Heart right ventricle (tissue), 16 donors: ENCODE data around the gene BID. TPM values are rescaled to one million over a fixed set of nuclear protein-coding genes. Genes with fewer than 3 reads are reported as not detected.
"Not testable (repeated sequence)": the region's sequence is repeated elsewhere in the genome, so short reads cannot be mapped to it uniquely, and the experiment has no call there.

ENCODE experiments used
- ATAC-seq, 8 donors: fragments of 200-7000 bp; cut with Tn5 transposase; one replicate each; pipeline ENCODE4 v1.9.1; 2020; ENCODE audit warnings: mild to moderate bottlenecking in 8 of 8, moderate library complexity in 8 of 8, moderate number of reproducible peaks in 1 of 8
- DNase-seq, 2 donors: peaks; one replicate each; pipeline ENCODE4 v3.0.0-alpha.2; 2020
- H3K27ac ChIP-seq, 10 donors: fragments of 200-600 bp; sonication (generic) in 2 of 10; one replicate each; pipeline versions ENCODE4 v1.5.0 to v1.8.0; 2020 to 2022; ENCODE audit warnings: mild to moderate bottlenecking in 3 of 10
- H3K27me3 ChIP-seq, 7 donors: fragments of 200-600 bp; one replicate each; pipeline ENCODE4 v1.8.0; 2021 to 2022; ENCODE audit warnings: mild to moderate bottlenecking in 2 of 7
- H3K36me3 ChIP-seq, 9 donors: fragments of 200-600 bp; sonication (generic) in 1 of 9; one replicate each; pipeline versions ENCODE4 v1.5.0 to v1.8.0; 2020 to 2022; ENCODE audit warnings: mild to moderate bottlenecking in 2 of 9
- H3K4me1 ChIP-seq, 9 donors: fragments of 200-600 bp; sonication (generic) in 1 of 9; one replicate each; pipeline versions ENCODE4 v1.5.0 to v1.8.0; 2020 to 2022; ENCODE audit warnings: mild to moderate bottlenecking in 4 of 9
- H3K4me3 ChIP-seq, 10 donors: fragments of 200-600 bp; sonication (generic) in 2 of 10; one replicate each; pipeline versions ENCODE4 v1.5.0 to v1.8.0; 2020 to 2022; ENCODE audit warnings: mild to moderate bottlenecking in 7 of 10, moderate library complexity in 2 of 10
- H3K9me3 ChIP-seq, 11 donors: fragments of 200-600 bp in 10 of 11; sonication (generic) in 2 of 11; one replicate each; pipeline versions ENCODE4 v1.5.0 to v1.8.0; 2013 to 2022; ENCODE audit warnings: mild to moderate bottlenecking in 2 of 11, control low read depth in 1 of 11, moderate library complexity in 1 of 11
- WGBS, 2 donors: extraction: QIAGEN DNeasy Blood & Tissue Kit; methylation state at CpG; one replicate each; pipeline ENCODE4 v1.1.7; 2013; ENCODE audit warnings: inconsistent platforms in 1 of 2; 5-methylcytosine and 5-hydroxymethylcytosine counted together
- intact Hi-C, 10 donors: fragments of 100-400 bp; cut with DNase I; formaldehyde crosslinking; loops; one replicate each; pipeline versions ENCODE4 v1.11.1 to v1.14.2; 2022
- polyA plus RNA-seq, 2 donors: library from polyadenylated mRNA; stranded (reverse); fragments of 200-250 nt; gene quantifications; one replicate each; pipeline ENCODE4 v1.2.3, GENCODE V29; 2013
- total RNA-seq, 10 donors: library from RNA; stranded (reverse); fragmentation: NEBNext Ultra II Directional in 3 of 10; extraction: Animal tissue kit (Norgen Biotek cat#: 25700) in 3 of 10; gene quantifications; one replicate each; pipeline versions ENCODE4 v1.2.1 to v1.2.4, GENCODE V29; 2021 to 2023
- TF ChIP-seq, protein P1 (sequence below), 9 donors: fragments of 200-600 bp; sonication (generic) in 2 of 9; IDR thresholded peaks; one replicate each; pipeline versions ENCODE4 v1.5.0 to v1.8.0; 2021 to 2022; ENCODE audit warnings: antibody characterized with exemption in 9 of 9, mild to moderate bottlenecking in 5 of 9, moderate library complexity in 1 of 9
- donor health status: Arrhythmogenic right ventricular cardiomyopathy.
- donor health status: ischemic (EF 13 %, LVEDD 7.1; RV severe dilation, severe dysfunction).
- donor health status: healthy with polysubstance abuse.
- donor health status: DM: no; HTN: yes; CAD: no.
- donor health status: DM: no; HTN: no; CAD: no.
- donor health status: ischemic (EF 25% LVEDD 6.9; RV normal size, moderate dysfunction).
- donor health status: ischemic (EF 25% LVEDD 5.7; RV mildly dilated, moderate dysfunction).
- donor health status: healthy.
- donor health status: DM: yes; HTN: yes; CAD: no.
- donor health status: Ischemic cardiomyopathy.
- donor health status: ischemic (EF 35%, LVEDD 5.7; RV mildly dilated, moderate dysfunction).
- donor health status: nonischemic (EF 11% LVEDD 7.7; RV severe dilation, severe dysfunction).
- donor health status: DM: yes; HTN: yes; CAD: no.
- donor health status: PGD.
- donor health status: ischemic (EF 29% LVEDD 5.4; RV normal size, mild dysfunction).
- donor health status: nonischemic (EF 23%, LVEDD 6.1; RV moderate dilation, normal function).

Gene BID
- total and polyA plus RNA-seq, 12 donors: 5.6 to 42.9 (median 10.9) TPM

DNA sequence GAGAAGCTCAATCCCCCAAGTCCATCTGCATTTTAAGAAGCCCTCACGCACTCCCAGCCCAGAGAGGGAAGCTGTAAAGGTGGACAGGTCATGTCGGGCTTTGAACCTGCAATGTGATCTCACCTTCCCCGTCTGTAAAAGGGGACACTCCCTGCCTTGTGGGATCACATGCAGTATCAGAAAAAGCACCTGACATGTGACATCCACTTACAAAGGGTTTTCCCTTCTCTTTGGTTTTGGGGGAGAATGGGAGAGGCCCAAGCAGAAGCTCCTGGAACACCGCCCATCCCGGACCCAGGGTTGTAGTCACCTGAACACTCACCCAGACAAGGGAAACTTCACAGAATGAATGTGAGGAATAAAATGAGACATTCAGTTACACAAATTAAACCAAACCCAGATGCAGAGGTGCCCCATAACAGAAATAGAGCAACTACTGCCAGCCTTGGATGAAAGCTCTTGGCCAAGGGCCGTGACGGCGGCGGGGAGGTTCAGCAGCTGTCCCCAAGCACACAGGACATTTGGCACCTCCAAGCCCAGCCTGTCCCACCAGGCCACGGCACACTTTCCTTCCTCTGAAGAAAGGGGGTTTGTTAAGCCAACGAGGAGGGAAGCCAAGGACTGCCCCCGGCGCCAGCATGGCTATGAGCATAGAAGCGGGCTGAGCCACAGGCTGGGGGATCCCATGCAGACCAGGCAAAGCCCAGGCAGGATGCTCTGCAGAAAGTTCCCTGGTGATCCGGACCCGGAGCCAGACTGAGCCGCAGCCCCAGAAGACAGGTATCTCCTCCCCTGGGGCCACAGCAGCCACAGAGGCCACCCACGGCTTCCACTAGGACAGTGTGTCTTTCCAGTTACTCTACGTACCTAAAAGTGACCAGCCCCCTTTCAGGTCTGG lies 3.8 kb downstream of the BID start:
- no peak for ATAC-seq
- no peak for DNase-seq
- intact Hi-C loops: loop anchor here in 1 of 10 donors (10.0 kb wide), 1 partner anchor 136 kb away; the partner anchor contains the start of gene BCL2L13
- no peaks in the 10 kb centered on the region for H3K36me3 ChIP-seq
- 89% methylated on average over 19 of the region's 19 CpGs for WGBS, 2 donors
- H3K4me3 ChIP-seq: no peak overlapping the region
- no peaks in the 10 kb centered on the region for H3K27me3 ChIP-seq
- no peaks in the 10 kb centered on the region for H3K9me3 ChIP-seq
- peaks cover 3 to 59% (median 19%) of the 10 kb centered on the region in 9 donors for H3K4me1 ChIP-seq
- H3K27ac ChIP-seq: peak overlapping the region in 2 of 10 donors; percentile 3 to 98
- TF ChIP-seq, protein P1, sequence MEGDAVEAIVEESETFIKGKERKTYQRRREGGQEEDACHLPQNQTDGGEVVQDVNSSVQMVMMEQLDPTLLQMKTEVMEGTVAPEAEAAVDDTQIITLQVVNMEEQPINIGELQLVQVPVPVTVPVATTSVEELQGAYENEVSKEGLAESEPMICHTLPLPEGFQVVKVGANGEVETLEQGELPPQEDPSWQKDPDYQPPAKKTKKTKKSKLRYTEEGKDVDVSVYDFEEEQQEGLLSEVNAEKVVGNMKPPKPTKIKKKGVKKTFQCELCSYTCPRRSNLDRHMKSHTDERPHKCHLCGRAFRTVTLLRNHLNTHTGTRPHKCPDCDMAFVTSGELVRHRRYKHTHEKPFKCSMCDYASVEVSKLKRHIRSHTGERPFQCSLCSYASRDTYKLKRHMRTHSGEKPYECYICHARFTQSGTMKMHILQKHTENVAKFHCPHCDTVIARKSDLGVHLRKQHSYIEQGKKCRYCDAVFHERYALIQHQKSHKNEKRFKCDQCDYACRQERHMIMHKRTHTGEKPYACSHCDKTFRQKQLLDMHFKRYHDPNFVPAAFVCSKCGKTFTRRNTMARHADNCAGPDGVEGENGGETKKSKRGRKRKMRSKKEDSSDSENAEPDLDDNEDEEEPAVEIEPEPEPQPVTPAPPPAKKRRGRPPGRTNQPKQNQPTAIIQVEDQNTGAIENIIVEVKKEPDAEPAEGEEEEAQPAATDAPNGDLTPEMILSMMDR (IDR thresholded peaks at IDR 0.05): no peak

DNA sequence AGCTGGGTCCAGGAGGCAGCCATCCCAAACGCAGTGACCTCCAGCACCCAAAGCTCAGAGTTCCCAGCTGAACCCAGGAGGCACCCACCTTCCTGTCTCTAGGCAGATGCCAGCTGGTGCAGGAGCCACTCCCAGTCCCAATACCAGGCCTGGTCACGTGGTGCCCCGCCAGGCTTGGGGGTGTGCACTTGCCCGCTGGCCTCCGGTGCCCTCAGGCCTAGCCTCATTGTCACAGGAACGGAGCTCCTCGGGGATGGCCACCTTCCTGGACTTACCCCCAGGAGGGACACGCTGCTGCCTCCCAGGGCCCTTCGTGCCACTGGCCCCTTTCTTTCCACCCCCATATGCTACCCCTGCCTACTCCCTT lies 4.6 kb downstream of the BID start:
- no peaks in the 10 kb centered on the region for H3K36me3 ChIP-seq
- DNase-seq: no peak
- no peak overlapping the region for H3K4me3 ChIP-seq
- no peak for ATAC-seq
- H3K4me1 ChIP-seq: peaks cover 3 to 51% (median 12%) of the 10 kb centered on the region in 9 donors
- TF ChIP-seq, protein P1 (IDR thresholded peaks at IDR 0.05): no peak
- no peaks in the 10 kb centered on the region for H3K27me3 ChIP-seq
- H3K27ac ChIP-seq: peak overlapping the region in 2 of 10 donors; percentile 3 to 98
- H3K9me3 ChIP-seq: no peaks in the 10 kb centered on the region
- intact Hi-C loops: loop anchor here in 1 of 10 donors (10.0 kb wide), 1 partner anchor 135 kb away; the partner anchor contains the start of gene BCL2L13
- 92% methylated on average over 9 of the region's 9 CpGs for WGBS, 2 donors

DNA sequence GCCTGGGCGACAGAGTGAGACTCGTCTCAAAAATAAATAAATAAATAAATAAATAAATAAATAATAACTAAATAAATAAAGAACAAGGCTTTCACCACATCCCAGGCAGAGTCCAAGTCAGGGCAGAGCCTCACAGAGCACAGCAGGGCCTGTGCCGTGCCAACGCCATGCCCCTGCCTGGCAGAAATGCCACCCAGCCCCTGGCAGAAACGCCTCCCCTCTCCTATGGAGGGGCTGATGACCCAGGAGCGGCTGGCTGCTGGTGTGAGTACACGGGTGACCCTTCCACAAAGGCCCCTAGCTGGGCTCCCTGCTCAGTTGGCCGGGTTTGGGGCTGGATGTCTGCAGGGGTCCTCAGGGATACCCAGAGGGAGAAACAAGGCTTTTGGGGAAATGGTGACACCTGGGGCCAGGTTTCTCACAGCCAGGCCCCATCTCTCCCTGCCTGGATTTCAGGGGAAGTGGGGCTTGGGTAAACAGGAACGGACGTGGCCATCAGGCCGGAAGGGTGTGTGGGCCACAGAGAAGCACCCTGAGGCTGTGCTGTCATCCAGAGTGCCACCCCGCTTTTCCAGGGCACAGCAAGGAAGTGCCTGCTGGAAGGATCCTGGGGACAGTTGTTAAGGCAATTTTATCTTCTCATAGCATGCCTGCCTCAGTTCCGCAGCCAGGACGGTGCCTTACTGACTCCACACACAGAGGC lies 5.1 kb downstream of the BID start:
- ATAC-seq (no peak), DNase-seq (no peak)
- Histone ChIP-seq H3K4me1 (peaks cover 3 to 49% (median 12%) of the 10 kb centered on the region in 9 donors), H3K9me3 (no peaks in the 10 kb centered on the region), H3K36me3 (no peaks in the 10 kb centered on the region), H3K27me3 (no peaks in the 10 kb centered on the region), H3K27ac (peak overlapping the region in 2 of 10 donors; percentile 35 to 98), H3K4me3 (no peak overlapping the region)
- WGBS, 2 donors: 86 to 89% methylated on average over 14 of the region's 14 CpGs
- intact Hi-C loops: no loop called here
- TF ChIP-seq, protein P1 (IDR thresholded peaks at IDR 0.05): no peak

DNA sequence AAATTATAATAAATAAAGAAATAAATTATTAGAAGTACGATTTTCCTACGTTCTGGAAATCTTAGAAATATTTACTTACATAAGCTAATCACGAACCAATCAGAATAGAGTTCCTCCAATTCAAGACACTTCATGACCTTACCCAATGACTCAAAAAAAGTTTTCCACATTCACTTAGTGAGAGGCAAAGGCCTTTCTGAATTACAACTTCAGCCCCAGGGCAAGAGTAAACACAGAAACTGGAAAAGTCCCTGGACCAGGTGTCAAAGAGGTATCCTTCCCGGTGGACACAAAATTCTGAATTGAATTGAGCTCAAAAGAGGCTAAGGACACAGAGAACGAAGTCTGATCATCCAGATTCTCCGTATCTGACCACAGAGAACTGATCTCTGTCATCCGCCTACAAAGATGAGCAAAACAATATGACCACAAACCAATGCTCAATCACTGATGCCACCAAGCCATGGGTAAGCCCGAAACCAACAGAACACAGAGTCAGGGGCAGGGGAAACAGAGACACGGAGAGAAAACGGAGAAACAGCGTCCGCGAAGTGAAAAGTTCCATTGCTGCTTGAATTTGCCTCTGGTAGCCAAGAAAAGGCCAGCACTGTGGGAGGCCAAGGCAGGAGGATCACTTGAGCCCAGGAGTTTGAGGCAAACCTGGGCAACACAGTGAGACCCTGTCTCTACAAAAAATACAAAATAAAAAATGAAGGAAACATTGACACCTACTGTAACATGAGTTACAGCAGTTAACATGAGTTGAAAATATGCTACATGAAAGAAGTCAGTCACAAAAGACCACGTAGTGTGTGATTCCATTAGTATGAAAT lies 6.8 kb downstream of the BID start:
- 92 to 96% methylated on average over 14 of the region's 14 CpGs for WGBS, 2 donors
- Histone ChIP-seq H3K27ac (peak overlapping the region in 1 of 10 donors; percentile 34), H3K9me3 (no peaks in the 10 kb centered on the region), H3K4me3 (no peak overlapping the region), H3K36me3 (no peaks in the 10 kb centered on the region), H3K27me3 (no peaks in the 10 kb centered on the region), H3K4me1 (peaks cover 0 to 36% (median 4%) of the 10 kb centered on the region in 9 donors)
- ATAC-seq: no peak
- intact Hi-C loops: no loop called here
- TF ChIP-seq, protein P1 (IDR thresholded peaks at IDR 0.05): no peak
- DNase-seq: no peak

DNA sequence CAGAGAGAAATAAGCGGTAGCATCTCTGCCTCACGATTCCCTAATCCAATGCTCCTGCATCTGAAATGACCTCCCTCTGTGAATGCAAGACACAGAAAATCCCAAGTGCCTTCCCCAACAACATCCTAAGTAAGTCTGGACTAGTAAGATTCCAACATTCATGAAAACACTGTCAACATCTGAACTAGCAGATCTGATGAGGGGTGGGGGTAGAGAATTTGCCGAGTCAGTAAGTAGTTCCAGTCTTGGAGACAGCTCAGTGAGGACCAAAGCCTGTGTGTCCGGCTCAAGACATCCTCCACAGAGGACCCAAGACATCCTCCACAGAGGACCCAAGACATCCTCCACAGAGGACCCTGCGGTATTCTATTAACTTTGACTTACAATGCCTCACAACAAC lies 9.4 kb downstream of the BID start:
- DNase-seq, H3K27me3 ChIP-seq, H3K27ac ChIP-seq, ATAC-seq, H3K4me3 ChIP-seq, H3K9me3 ChIP-seq, intact Hi-C loops, H3K36me3 ChIP-seq: not testable (repeated sequence)
- H3K4me1 ChIP-seq: peaks cover 0 to 22% (median 4%) of the 10 kb centered on the region in 9 donors
- 91 to 96% methylated on average over 5 of the region's 5 CpGs for WGBS, 2 donors
